H9 (cell line): Measurements from ENCODE around the gene PLXNA2. TPM values are rescaled to one million over a fixed set of nuclear protein-coding genes. Genes with fewer than 3 reads are reported as not detected.

Source experiments
- DNase-seq: peaks from one replicate; pipeline ENCODE4 v3.0.0-alpha.2; 2017
- H2AFZ ChIP-seq: one replicate; pipeline ENCODE4 v1.6.1; 2013; ENCODE audit warnings: mild to moderate bottlenecking, low read length, control low read depth, moderate library complexity
- H2AK5ac ChIP-seq: 2 replicates; pipeline ENCODE4 v1.6.1; 2013; ENCODE audit warnings: low read length, control low read depth, mixed read lengths; ENCODE audit not compliant: insufficient read length
- H2BK120ac ChIP-seq: one replicate; pipeline ENCODE4 v1.6.1; 2013; ENCODE audit warnings: low read depth, mild to moderate bottlenecking, low read length, control low read depth, inconsistent platforms; ENCODE audit not compliant: poor library complexity, severe bottlenecking
- H2BK12ac ChIP-seq: 2 replicates; pipeline ENCODE4 v1.6.1; 2013; ENCODE audit warnings: low read length, control low read depth, mixed read lengths, low read depth; ENCODE audit not compliant: insufficient read length
- H2BK15ac ChIP-seq: 2 replicates; pipeline ENCODE4 v1.6.1; 2013; ENCODE audit warnings: low read depth, low read length, control low read depth
- H2BK20ac ChIP-seq: one replicate; pipeline ENCODE4 v1.6.1; 2013; ENCODE audit warnings: low read depth, mild to moderate bottlenecking, low read length, control low read depth, inconsistent platforms; ENCODE audit not compliant: poor library complexity, severe bottlenecking
- H2BK5ac ChIP-seq: 2 replicates; pipeline ENCODE4 v1.6.1; 2013; ENCODE audit warnings: low read length, control low read depth, mixed read lengths; ENCODE audit not compliant: insufficient read length
- H3K14ac ChIP-seq: 2 replicates; pipeline ENCODE4 v1.6.1; 2013; ENCODE audit warnings: low read length, control low read depth; ENCODE audit not compliant: insufficient read depth
- H3K18ac ChIP-seq: 2 replicates; pipeline ENCODE4 v1.6.1; 2013; ENCODE audit warnings: low read depth, mild to moderate bottlenecking, mixed read lengths, low read length, control low read depth; ENCODE audit not compliant: insufficient read length
- H3K23ac ChIP-seq: 2 replicates; pipeline ENCODE4 v1.6.1; 2013; ENCODE audit warnings: low read length, control low read depth, mixed read lengths, low read depth; ENCODE audit not compliant: insufficient read length
- H3K23me2 ChIP-seq: 2 replicates; pipeline ENCODE4 v1.6.1; 2013; ENCODE audit warnings: low read depth, mild to moderate bottlenecking, mixed read lengths, low read length, control low read depth; ENCODE audit not compliant: insufficient read length, poor library complexity, severe bottlenecking
- H3K27ac ChIP-seq: 2 replicates; pipeline ENCODE4 v1.5.1; 2013; ENCODE audit warnings: low read length, control low read depth, mixed read lengths, low read depth; ENCODE audit not compliant: insufficient read length
- H3K27me3 ChIP-seq: 2 replicates; pipeline ENCODE4 v1.6.1; 2013; ENCODE audit warnings: low read length, control low read depth, inconsistent platforms; ENCODE audit not compliant: insufficient read depth
- H3K4ac ChIP-seq: 2 replicates; pipeline ENCODE4 v1.6.1; 2013; ENCODE audit warnings: low read depth, mild to moderate bottlenecking, control low read depth, inconsistent platforms, low read length, moderate library complexity
- H3K4me1 ChIP-seq: 2 replicates; pipeline ENCODE4 v1.6.1; 2013; ENCODE audit warnings: low read length, control low read depth, inconsistent platforms; ENCODE audit not compliant: insufficient read depth
- H3K4me2 ChIP-seq: 2 replicates; pipeline ENCODE4 v1.6.1; 2013; ENCODE audit warnings: low read length, control low read depth, mixed read lengths; ENCODE audit not compliant: insufficient read length, insufficient read depth
- H3K56ac ChIP-seq: 2 replicates; pipeline ENCODE4 v1.6.1; 2013; ENCODE audit warnings: low read depth, mild to moderate bottlenecking, mixed read lengths, low read length, control low read depth; ENCODE audit not compliant: insufficient read length
- H3K79me1 ChIP-seq: 2 replicates; pipeline ENCODE4 v1.6.1; 2013; ENCODE audit warnings: low read depth, mild to moderate bottlenecking, moderate library complexity, low read length, control low read depth, inconsistent platforms; ENCODE audit not compliant: insufficient read depth, poor library complexity, severe bottlenecking
- H3K79me2 ChIP-seq: 2 replicates; pipeline ENCODE4 v1.6.1; 2013; ENCODE audit warnings: low read length, control low read depth, inconsistent platforms; ENCODE audit not compliant: insufficient read depth
- H3K9ac ChIP-seq: 2 replicates; pipeline ENCODE4 v1.6.1; 2013; ENCODE audit warnings: low read length, control low read depth, mixed read lengths; ENCODE audit not compliant: insufficient read length; ENCODE audit errors: extremely low read depth
- H3K9me3 ChIP-seq: one replicate; pipeline ENCODE4 v1.6.1; 2013; ENCODE audit warnings: low read depth, low read length, inconsistent platforms; ENCODE audit not compliant: control insufficient read depth
- H3T11ph ChIP-seq: one replicate; pipeline ENCODE4 v1.6.1; 2013; ENCODE audit warnings: mild to moderate bottlenecking, low read length, control low read depth, inconsistent platforms
- H4K20me1 ChIP-seq: one replicate; pipeline ENCODE4 v1.6.1; 2013; ENCODE audit not compliant: control insufficient read depth, insufficient read length, insufficient read depth
- H4K5ac ChIP-seq: 2 replicates; pipeline ENCODE4 v1.6.1; 2013; ENCODE audit warnings: low read depth, mild to moderate bottlenecking, mixed read lengths, low read length, control low read depth; ENCODE audit not compliant: insufficient read length
- H4K8ac ChIP-seq: replicated peaks from 2 replicates; pipeline ENCODE4 v1.6.1; 2013; ENCODE audit warnings: low read length, control low read depth, mixed read lengths, low read depth; ENCODE audit not compliant: insufficient read length
- H4K91ac ChIP-seq: 2 replicates; pipeline ENCODE4 v1.6.1; 2013; ENCODE audit warnings: low read depth, mild to moderate bottlenecking, moderate library complexity, mixed read lengths, low read length, control low read depth; ENCODE audit not compliant: insufficient read length
- H3K27ac Mint-ChIP-seq, 3 experiments: 2 replicates in 2 of 3; 3 replicates in 1 of 3; pipeline ENCODE4 v1.8.0; 2020 to 2021; ENCODE audit warnings: mixed read lengths in 3 of 3, mild to moderate bottlenecking in 1 of 3, moderate library complexity in 1 of 3
- H3K27me3 Mint-ChIP-seq: 2 replicates; pipeline ENCODE4 v1.8.0; 2021; ENCODE audit warnings: low read depth, mild to moderate bottlenecking, moderate library complexity, mixed read lengths
- H3K36me3 Mint-ChIP-seq, 3 experiments: 2 replicates in 2 of 3; 3 replicates in 1 of 3; pipeline ENCODE4 v1.8.0; 2020 to 2021; ENCODE audit warnings: low read depth in 3 of 3, mixed read lengths in 3 of 3; ENCODE audit not compliant: insufficient read depth in 1 of 3
- H3K4me1 Mint-ChIP-seq, 2 experiments: 2 replicates each; pipeline ENCODE4 v1.8.0; 2020; ENCODE audit warnings: mixed read lengths in 2 of 2
- H3K4me3 Mint-ChIP-seq, 2 experiments: 2 replicates in 1 of 2; 3 replicates in 1 of 2; pipeline ENCODE4 v1.8.0; 2020 to 2021; ENCODE audit warnings: mild to moderate bottlenecking in 2 of 2, mixed read lengths in 2 of 2, moderate library complexity in 1 of 2
- H3K9me3 Mint-ChIP-seq, 2 experiments: 2 replicates in 1 of 2; 3 replicates in 1 of 2; pipeline ENCODE4 v1.8.0; 2020; ENCODE audit warnings: mild to moderate bottlenecking in 2 of 2, mixed read lengths in 2 of 2, moderate library complexity in 1 of 2
- CTCF ChIP-seq: fragments of 200-600 bp; sonication (generic); conservative IDR thresholded peaks from 3 replicates; pipeline ENCODE4 v1.8.0; 2021; ENCODE audit warnings: antibody characterized with exemption, mild to moderate bottlenecking
- WGBS: extraction: QIAGEN DNeasy Blood & Tissue Kit; methylation state at CpG from one replicate; pipeline ENCODE4 v1.1.7; 2013; ENCODE audit warnings: missing lambda C conversion rate, low lambda C conversion rate, mixed read lengths; ENCODE audit not compliant: insufficient read length; ENCODE audit errors: extremely low coverage; 5-methylcytosine and 5-hydroxymethylcytosine counted together
- total RNA-seq: library from RNA; stranded (reverse); gene quantifications from 2 replicates; pipeline ENCODE4 v1.2.1, GENCODE V29; 2021

PLXNA2 gene
- total RNA-seq, 1 experiment from 2014 or later, result 0.57 TPM

- no peak overlapping the region for H3K27ac ChIP-seq
- no peaks in the 10 kb centered on the region for H3K9me3 ChIP-seq
- H4K91ac ChIP-seq, result no peak overlapping the region
- H2BK15ac ChIP-seq, result no peak overlapping the region
- H4K8ac ChIP-seq, result no peak overlapping the region
- no peaks in the 10 kb centered on the region for H3K23me2 ChIP-seq
- Mint-ChIP-seq H3K4me3 (no peak overlapping the region), H3K27me3 (peaks cover 27% of the 10 kb centered on the region), H3K9me3 (no peaks in the 10 kb centered on the region), H3K27ac (no peak overlapping the region), H3K4me1 (peaks cover 54 to 69% of the 10 kb centered on the region in 2 experiments), H3K36me3 (no peaks in the 10 kb centered on the region)
- peaks cover 5% of the 10 kb centered on the region for H3K4me1 ChIP-seq
- no peak overlapping the region for H2AFZ ChIP-seq
- no peaks in the 10 kb centered on the region; the same call in 1 of the 2 replicates for H3K27me3 ChIP-seq
- H3K4ac ChIP-seq, result no peak overlapping the region
- H3T11ph ChIP-seq, result no peak overlapping the region
- no peak overlapping the region for H3K4me2 ChIP-seq
- no peak overlapping the region for H2BK12ac ChIP-seq
- no peaks in the 10 kb centered on the region for H3K79me2 ChIP-seq
- no peak overlapping the region for H2BK5ac ChIP-seq
- no peak for TF ChIP-seq CTCF
- H3K18ac ChIP-seq, result no peak overlapping the region
- no peaks in the 10 kb centered on the region for H3K79me1 ChIP-seq
- H3K56ac ChIP-seq, result no peak overlapping the region
- H3K9ac ChIP-seq, result no peak overlapping the region
- DNase-seq, result no peak
- no peak overlapping the region for H2BK120ac ChIP-seq
- no peak overlapping the region for H2AK5ac ChIP-seq
- H2BK20ac ChIP-seq, result no peak overlapping the region
- WGBS, result no CpG with 5 or more reads among the region's 4 CpGs
- H3K14ac ChIP-seq, result no peak overlapping the region
- no peaks in the 10 kb centered on the region for H4K20me1 ChIP-seq
- H3K23ac ChIP-seq, result no peak overlapping the region
- no peak overlapping the region for H4K5ac ChIP-seq
These were observed 83.8 kb downstream of the PLXNA2 start for GRCh38 chr1:208160259-208160819.
